ENCODE data around the gene LRRC8C. TPM values are rescaled to one million over a fixed set of nuclear protein-coding genes. Genes with fewer than 3 reads are reported as not detected.

LRRC8C gene
- total RNA-seq, 1 donor from 2014 or later, result 46.8 TPM

DNA sequence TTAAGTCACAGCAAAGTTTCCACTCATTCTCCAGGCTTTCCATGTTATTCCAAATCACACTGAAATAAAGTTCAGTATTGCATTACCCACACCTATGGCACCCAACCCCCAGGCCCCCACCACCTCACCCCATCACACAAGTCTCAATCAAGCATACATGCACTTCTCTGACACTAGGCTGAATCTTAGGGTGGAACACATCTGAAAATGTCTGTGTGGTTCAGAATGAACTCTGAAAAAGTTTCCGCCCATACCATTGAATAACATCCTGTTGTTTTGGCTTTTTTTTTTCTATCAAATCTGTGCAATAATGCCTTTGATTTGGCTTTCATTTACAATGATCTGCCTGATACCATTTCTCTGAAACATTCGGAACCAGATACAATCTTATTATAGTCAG lies 25.8 kb upstream of the LRRC8C start:
- intact Hi-C loops (cut with micrococcal nuclease), result loop anchor here (1.0 to 10.0 kb wide), 11 partner anchors 8 to 922 kb away; partner anchors contain the start of genes GBP4, GBP6, LRRC8B and LRRC8D

DNA sequence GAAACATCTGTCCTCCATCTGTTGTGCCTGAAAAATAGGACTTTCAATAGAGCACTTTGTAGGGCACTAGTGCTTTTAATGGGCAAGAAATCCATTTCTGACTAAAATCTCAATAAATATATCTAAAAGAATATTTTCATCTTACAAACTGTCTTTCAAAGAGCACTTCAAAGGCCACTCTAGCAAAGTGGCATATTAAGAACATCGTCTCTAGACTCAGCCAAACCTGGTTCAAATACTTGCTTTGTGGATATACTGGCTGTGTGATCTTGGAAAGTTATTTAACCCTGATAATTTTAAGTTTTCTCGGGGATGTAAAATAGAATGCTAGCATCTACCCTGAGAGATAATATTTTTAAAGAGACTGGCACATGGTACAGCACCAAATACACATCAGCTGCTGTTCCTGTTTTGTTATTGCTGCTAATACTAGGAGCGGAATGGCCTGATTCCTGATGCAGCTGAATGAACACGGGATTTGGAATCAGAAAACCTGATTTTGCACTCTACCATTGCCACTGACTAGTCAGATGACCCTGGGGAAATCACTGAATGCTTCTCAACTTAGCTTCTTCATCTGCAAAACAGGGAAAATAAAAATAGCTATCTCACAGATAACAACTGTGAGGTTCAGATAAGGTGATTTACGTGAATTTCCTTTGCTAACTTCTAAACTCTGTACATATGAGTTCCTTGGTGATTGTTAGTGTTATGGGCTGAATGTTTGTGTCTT lies 25.2 kb upstream of the LRRC8C start:
- intact Hi-C loops (cut with micrococcal nuclease), result loop anchor here (1.0 to 10.0 kb wide), 12 partner anchors 8 to 923 kb away; partner anchors contain the start of genes GBP4, GBP6, LRRC8B and LRRC8D

DNA sequence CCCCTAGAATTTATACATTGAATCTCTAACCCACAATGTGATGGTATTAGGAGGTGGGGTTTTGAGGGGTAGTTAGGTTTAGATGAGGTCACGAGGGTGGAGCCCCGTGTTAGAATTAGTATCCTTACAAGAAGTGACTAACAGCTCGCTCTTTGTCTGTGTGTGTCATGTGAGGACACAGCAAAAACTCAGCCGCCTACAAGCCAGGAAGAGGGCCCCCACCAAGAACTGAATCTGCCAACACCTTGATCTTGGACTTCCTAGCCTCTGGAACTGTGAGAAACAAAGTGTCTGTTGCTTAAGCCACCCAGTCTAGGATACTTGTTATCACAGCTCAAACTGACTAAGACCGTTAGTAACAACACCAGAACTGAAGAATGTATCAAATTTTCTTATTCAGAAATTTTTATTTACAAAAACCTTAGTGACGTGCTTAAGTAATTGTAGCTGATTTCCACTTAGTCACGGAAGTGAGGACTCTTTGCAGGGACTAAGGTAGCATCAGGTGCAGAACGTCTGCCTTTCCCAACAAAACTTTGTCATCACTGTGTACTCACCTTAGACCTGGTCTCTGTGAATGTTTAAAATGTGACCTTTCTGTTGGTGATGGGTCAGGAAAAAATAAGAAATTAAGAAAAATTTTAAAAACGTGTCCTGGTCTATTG lies 24.5 kb upstream of the LRRC8C start:
- intact Hi-C loops (cut with micrococcal nuclease), result loop anchor here (2.0 to 10.0 kb wide), 5 partner anchors 246 to 924 kb away; partner anchors contain the start of genes GBP4, GBP6, PKN2 and ZNF326

DNA sequence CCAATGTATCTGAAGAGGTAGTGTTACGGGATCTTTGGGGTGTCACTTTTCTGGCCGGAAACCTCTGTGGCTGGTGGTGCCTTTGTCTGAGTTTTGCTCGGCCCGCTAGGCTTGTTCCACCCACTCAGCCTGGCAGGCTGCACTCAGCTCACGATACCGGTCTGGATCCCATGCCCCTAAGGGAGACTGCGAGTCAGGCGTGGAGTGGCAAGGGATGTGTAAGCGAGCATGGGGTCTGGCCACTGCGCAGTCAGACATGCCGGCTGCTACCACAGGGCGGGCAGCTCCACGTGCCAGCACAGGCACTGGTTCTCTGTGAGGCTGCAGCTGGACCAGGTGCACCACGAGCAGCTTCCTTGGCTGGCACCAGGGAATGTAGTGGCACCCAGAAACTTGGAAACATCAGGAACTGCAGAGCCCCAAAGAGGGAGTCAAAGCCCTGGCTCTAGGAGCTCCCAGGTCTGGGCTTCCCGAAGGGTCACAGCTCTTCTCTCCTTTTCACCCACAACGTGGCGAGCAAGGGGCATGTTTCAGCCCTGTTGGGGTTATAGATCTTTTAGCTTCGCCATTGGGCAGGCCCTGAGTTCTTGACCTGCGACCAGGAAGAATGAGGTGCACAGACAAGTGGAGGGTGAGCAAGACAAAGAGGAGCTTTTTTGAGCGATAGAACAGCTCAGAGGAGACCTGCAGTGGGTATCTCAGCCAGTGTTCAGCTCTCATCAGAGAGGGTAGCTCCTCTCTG lies 23.8 kb upstream of the LRRC8C start:
- intact Hi-C loops (cut with micrococcal nuclease), result loop anchor here (2.0 to 10.0 kb wide), 5 partner anchors 247 to 924 kb away; partner anchors contain the start of genes GBP4, GBP6, PKN2 and ZNF326

DNA sequence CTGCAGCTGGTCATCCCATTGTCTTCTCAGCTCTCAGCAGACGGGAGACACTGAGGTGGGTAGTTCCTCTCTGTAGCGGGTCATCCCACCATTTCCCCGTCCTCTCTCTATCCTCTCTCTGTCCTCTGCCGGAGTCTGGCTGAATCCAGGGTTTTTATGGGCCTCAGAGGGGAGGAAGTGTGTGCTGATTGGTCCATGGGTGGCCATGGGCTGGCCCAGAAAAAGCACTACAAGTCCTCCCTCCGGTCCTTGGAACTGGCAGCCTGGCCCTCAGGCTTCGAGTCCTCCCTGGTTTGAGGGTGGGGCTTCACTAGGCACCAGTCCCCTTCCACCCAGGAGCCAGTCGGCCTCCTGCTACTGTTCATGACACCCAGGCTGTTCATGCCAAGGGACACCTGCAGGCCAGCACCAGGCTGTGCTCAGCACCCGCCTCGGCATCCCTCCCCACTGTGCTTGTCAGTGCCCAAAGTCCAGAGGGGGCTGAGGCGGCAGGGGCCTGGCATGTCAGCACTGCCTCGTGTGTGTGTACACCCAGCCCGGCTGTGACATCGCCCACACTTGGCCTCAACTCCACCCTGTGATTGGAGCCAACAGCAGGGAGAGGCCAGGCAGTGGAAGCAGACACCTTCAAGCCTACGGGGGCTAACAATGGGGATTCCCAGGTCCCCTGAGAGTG lies 23.0 kb upstream of the LRRC8C start:
- intact Hi-C loops (cut with micrococcal nuclease), result loop anchor here (1.0 to 10.0 kb wide), 9 partner anchors 127 to 925 kb away; partner anchors contain the start of genes GBP2, GBP4, GBP6 and PKN2

DNA sequence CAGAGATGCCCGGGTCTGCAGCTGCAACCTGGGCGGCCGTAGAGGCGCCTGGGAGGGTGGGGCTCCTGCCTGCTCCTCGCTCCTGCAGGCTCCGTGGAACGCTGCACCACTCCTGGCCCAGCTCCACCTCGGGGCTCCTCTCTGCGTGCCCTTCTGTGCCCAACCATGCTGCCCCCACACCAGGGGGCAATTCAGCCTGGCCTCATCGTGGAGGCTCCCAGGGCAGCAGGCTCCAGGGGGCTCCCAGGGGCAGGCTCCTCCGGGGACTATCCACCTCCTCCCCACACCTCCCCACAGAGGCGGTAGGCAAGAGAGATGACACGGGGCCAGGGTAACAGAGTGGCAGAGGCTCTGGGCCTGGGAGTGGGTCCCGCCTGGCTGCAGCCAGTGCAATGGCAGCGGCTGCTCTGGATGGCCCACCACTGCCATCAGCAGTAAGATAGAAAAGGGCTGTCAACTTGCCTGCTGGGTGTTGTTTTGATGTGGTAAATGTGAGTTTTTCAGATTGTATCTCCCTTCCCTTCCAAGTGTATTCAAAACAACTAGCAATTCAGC lies 22.4 kb upstream of the LRRC8C start:
- intact Hi-C loops (cut with micrococcal nuclease), result loop anchor here (1.0 to 2.0 kb wide), 10 partner anchors 10 to 484 kb away; partner anchors contain the start of genes GBP2 and LRRC8B

DNA sequence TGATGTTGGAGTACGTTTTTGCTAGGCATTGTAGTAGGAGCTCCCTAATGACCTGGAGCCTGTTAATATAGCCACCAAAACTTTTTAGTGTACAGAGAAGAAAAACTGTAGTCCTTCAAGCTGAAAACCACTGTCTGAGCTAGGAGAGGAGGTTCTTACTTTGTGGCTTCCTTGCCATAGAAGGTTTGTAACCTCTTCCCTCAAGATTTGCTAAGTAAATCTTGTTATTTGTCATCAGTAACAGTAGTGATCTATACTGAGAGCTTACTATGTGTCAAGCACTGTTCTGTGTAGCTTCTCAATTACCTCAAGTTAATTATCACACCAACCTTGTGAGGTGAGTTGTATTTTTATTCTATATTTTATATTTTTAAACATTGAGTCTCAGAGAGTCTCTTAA lies 21.2 kb upstream of the LRRC8C start:
- intact Hi-C loops (cut with micrococcal nuclease), result loop anchor here (1.0 to 2.0 kb wide), 10 partner anchors 9 to 485 kb away; partner anchors contain the start of genes GBP2 and LRRC8B

DNA sequence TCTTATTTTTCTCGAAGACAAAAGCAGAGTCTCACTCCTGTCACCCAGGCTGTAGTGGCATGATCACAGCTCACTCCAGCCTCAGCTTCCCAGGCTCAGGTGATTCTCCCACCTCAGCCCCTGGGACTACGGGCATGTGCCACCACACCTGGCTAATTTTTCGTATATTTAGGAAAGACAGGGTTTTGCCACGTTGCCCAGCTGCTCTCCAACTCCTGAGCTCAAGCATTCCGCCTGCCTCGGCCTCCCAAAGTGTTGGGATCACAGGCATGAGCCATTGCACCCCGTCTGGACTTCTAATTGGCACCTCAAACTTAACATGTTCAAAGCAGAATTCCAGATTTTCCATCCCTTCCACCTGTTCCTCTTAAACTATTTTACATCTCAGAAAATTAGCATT lies 19.0 kb upstream of the LRRC8C start:
- intact Hi-C loops (cut with micrococcal nuclease), result no loop called here

DNA sequence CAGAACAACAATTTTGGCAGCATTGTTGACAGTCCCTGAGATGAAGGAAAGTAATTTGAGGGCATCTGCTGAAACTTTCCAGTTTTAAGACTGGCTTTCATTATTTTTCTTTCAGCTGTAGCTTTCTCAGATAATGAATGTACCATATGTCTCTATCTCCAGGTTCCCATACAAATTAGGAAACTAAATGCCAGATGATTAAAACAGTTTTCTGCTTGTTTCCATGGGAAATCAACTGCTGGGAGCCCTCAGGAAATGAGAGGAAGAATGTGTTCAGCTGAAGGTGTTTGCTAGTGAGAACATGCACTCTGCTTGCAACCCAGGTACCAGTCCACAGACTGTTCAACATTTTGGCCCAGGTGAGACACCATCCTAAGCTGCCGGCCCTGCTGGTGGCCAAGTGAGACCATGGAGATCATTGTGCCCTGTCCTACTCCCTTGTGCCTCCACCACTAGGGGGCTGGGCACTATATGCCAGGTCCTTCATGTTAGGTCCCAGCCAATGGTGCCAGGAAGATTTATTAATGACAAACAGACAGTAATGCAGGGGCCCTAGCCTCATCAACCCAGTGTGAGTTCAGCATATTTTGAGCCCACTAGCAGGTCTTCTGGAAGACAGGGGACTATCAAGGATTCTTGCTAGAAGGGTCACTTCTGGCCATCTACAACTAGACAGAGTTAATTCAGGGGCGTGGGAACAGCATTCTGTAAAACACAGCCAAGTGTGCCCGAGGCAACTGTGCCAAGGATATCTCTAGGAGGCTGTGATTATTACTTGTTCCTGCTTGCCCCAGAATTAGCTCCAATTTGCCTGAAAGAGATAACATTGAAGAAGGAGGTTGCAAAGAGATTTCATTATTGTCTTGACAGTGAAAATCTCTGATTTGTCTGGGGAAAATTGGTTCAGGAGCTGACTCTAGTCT lies 17.0 kb upstream of the LRRC8C start:
- intact Hi-C loops (cut with micrococcal nuclease), result no loop called here

DNA sequence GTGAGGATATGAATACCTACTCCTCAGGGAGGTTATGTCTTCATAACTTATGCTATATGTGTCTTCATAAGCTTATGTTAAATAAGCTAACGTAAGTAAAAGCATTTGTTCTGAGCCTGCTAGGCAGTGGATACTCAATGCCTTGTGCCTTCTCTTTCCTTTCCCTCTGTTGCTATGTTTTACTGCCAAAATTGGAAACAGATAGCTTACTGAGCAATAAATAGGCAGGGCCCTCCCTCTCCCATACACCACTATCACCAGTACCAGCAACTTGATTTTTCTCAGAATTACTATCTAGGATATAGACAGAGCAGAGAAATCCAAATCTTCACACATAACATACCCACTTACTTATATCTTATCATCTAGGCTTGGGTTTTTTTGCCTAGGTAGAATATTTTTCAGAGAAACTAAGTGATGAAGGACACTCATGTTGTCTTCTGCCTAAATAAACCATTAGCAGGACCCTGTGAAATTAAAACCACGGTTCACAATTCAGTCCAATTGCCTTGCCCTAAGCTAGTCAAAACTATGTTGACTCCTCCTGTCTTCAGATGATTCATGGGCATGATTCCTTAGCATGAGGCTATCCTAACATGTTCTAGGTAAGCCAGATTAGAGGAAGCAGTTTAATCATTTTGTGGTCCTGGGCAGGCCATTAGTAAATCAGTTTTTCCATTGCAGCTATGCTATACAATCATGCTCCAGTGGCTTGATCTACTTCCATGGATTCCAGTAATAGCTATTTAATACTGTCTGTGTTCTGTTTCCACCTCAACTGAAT lies 15.9 kb upstream of the LRRC8C start:
- intact Hi-C loops (cut with micrococcal nuclease), result no loop called here

DNA sequence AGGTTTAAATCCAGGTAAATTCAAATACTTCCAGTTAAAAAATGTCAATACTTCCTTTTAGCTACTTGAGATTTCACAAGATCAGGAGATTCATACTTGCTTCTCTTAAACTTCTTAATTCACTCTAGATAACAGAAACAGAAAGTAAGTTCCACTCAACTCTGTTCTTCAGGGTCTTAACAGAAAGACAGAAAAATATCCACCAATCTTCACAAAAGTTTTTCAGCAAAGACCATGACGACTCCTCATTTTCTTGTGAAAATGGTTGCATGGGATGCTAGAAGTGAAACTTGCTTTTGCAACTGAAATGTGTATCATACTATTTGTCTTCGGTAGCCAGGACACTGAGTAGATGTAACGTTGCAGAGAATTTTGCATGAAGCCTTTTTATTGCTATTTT lies 12.3 kb upstream of the LRRC8C start:
- intact Hi-C loops (cut with micrococcal nuclease), result loop anchor here (1.0 kb wide), 2 partner anchors 9 kb away; no protein-coding TSS in a partner anchor

DNA sequence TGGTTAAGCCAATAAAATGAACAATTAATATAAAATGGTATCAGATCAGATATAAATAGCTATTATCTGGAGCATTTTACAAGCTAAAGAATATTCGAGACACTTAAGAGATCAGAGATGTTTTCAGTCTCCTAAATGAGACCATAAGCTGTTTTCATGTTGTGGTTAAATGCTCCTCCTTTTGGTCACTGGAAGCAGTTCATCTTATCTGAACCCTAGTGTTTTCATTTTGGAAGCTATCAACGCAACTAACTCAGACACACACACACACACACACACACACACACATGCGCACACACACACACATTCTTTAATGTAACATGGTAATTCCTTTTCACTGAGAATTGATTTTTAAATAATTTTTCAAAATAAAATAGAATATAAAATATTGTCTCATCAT lies 10.0 kb upstream of the LRRC8C start:
- intact Hi-C loops (cut with micrococcal nuclease), result loop anchor here (2.0 kb wide), 1 partner anchor 140 kb away; no protein-coding TSS in a partner anchor

DNA sequence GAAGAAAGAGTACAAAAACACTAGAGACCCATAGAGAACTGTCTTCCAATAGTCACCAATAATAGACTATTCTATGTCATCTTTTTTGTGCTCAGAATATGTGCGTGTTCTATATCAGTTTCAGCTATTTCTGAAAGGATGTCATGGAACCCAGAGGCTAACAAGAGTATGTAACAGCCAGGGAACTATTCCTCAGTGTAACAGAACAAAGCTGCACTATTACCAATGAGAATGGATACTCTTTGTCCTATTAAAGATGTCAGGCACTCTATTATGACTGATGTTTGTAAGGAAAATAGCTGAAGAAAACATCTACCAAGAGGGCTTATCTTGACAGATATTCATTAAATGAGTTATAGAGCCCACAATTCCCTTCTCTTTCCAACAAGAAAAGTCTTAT lies 8.6 kb upstream of the LRRC8C start:
- intact Hi-C loops (cut with micrococcal nuclease), result no loop called here

DNA sequence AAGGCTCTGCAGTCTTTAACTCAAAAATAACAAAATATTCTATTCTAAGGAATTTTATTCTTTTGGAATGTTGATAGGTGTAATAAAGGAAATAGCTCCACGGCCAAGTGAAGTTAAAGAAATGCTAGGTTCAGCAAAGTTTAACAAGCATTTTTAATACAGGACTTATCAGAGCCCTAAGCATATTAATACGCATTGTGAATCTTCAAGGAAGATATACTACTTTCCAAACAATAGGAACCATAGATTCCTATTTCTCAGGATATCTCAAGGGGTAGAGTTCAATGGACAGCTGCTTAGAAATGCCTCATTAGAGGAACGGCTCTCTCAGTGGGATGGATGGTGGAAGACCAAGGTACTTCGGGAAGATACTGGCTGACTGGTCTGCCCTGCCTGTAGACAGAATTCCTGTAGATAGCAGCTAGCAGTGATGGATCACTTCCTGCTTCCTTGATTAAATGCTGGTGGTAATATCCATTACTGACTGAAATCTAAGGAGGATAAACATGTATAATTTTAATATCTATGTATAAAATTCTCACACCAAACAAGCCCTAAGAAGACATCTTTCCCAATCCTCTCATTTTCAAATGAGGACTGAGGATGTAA lies 8.1 kb upstream of the LRRC8C start:
- intact Hi-C loops (cut with micrococcal nuclease), result no loop called here

DNA sequence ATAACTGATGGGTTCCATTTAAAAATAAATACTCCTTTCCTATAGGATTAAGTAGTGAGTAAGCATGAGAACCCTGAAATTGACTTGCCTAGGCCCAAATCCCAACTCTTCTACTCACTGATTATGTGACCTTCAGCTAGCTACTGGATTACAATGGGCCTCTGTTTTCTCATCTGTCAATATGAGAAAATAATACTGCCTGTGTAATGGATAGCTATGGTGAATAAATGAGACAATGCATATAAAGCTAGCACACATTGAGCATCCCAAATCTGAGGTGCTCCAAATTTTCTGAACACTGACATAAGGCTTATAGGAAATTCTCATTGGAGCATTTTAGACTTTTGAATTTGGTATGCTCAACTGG lies 5.3 kb upstream of the LRRC8C start:
- intact Hi-C loops (cut with micrococcal nuclease), result no loop called here

DNA sequence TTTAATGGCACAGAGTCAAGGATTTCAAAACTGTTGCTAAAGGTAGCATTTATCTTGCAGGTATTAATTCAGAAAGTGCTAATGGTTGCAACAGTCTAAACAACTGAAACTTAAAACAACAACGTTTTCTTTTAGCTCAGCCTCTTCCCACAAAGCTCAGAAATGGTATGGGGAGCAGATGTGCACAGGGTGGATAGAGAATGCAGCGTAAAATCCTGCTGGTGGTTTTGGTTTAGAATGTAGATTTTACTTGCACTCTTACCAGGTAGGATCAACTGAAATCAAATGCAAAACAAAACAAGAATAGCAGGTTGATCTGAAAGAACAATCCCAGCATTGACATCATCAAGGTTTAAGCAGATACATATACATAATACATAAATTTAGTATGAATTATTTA lies 3.8 kb upstream of the LRRC8C start:
- intact Hi-C loops (cut with micrococcal nuclease), result loop anchor here (1.0 kb wide), 1 partner anchor 9 kb away; no protein-coding TSS in a partner anchor

DNA sequence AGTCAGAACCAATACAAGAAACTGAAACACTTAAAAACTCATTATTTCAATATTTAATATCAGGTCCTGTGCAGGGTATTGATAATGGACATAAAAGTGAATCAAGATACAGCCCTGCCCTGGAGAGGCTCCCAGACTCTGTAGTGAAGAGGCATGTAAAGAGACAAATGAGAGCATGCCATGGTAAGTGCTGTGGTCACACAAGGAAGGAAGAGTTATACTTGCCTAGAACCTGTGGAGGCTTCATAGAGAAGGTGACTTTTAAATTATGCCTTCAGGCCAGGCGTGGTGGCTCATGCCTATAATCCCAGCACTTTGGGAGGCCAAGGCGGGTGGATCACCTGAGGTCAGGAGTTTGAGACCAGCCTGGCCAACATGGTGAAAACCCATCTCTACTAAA lies 3.3 kb upstream of the LRRC8C start:
- intact Hi-C loops (cut with micrococcal nuclease), result loop anchor here (1.0 kb wide), 1 partner anchor 9 kb away; no protein-coding TSS in a partner anchor

DNA sequence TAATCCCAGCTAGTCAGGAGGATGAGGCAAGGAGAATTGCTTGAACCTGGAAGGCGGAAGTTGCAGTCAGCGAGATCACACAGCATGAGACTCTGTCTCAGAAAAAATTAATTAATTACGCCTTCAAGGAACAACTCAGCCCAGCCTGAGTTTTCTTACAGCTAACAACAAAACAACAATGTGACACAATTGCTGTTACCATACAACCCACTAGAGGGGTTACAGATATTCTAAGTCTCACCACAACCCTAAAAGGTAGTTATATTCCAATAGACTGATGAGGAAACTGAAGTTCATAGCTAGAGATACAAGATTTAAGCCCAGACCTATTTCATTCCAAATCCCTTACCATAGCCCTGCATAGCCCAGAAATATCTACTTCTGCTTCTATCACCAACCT lies 2.9 kb upstream of the LRRC8C start:
- intact Hi-C loops (cut with micrococcal nuclease), result loop anchor here (1.0 kb wide), 1 partner anchor 19 kb away; no protein-coding TSS in a partner anchor
